K562 (cell line): ENCODE data around the gene CSNK1A1. TPM values are rescaled to one million over a fixed set of nuclear protein-coding genes. Genes with fewer than 3 reads are reported as not detected.

ENCODE experiments used
- BMI1 ChIP-seq: fragments of 150-350 bp; IDR thresholded peaks from 2 replicates; pipeline ENCODE4 v1.6.1; 2014; ENCODE audit warnings: low read length
- BRD9 ChIP-seq: fragments of 450-650 bp; IDR thresholded peaks from 2 replicates; pipeline ENCODE4 v1.6.1; 2018; ENCODE audit warnings: low read depth; ENCODE audit not compliant: partially characterized antibody
- MXI1 ChIP-seq: IDR thresholded peaks from 2 replicates; pipeline ENCODE4 v1.6.1; 2011; ENCODE audit warnings: low read depth, mild to moderate bottlenecking, improper control_type of control experiment, low read length
- SP1 ChIP-seq: sonication (generic); formaldehyde crosslinking; IDR thresholded peaks from 2 replicates; pipeline ENCODE4 v1.8.1; 2022; ENCODE audit warnings: mild to moderate bottlenecking, missing genetic modification reagents
- SRSF7 ChIP-seq: fragments of 200-400 bp; formaldehyde crosslinking; optimal IDR thresholded peaks from 2 replicates; pipeline ENCODE3; 2017; ENCODE audit warnings: mild to moderate bottlenecking, low read depth, low read length
- STAT5A ChIP-seq: IDR thresholded peaks from 2 replicates; pipeline ENCODE4 v1.6.1; 2012; ENCODE audit warnings: low read length, inconsistent platforms, borderline replicate concordance
- ZKSCAN8 ChIP-seq: fragments of 200-800 bp; sonication (Bioruptor generic); IDR thresholded peaks from 2 replicates; pipeline ENCODE4 v1.6.1; 2016; ENCODE audit warnings: missing genetic modification characterization, missing compliant biosample characterization
- ZNF146 ChIP-seq: IDR thresholded peaks from one replicate; pipeline ENCODE4 v1.6.1; 2018; ENCODE audit warnings: missing compliant biosample characterization; ENCODE audit not compliant: unreplicated experiment
- ZNF644 ChIP-seq: fragments of 200-800 bp; sonication (Bioruptor generic); IDR thresholded peaks from 2 replicates; pipeline ENCODE4 v1.6.1; 2016; ENCODE audit warnings: low read depth, missing genetic modification characterization, missing compliant biosample characterization
- polyA plus RNA-seq, 8 experiments: library from polyadenylated mRNA; depleted of rRNA in 4 of 8; stranded (reverse) in 5 of 8; unstranded in 3 of 8; fragments of >200 nt; fragmentation: Nextera tagmentation in 2 of 8; fragmentation: Illumina TruSeq in 1 of 8; extraction: Ambion mirVana in 2 of 8; extraction: Trizol in 1 of 8; gene quantifications; 2 replicates each; pipeline versions ENCODE4 v1.2.1 to v1.2.3, GENCODE V29; 2011 to 2014; ENCODE audit warnings: inconsistent platforms in 1 of 8, missing spikeins in 1 of 8
- total RNA-seq, 7 experiments: library from RNA; depleted of rRNA in 6 of 7; stranded (reverse); fragments of >200 nt in 6 of 7; fragmentation: Illumina TruSeq in 2 of 7; extraction: Trizol in 2 of 7; gene quantifications; 2 replicates each; pipeline versions ENCODE4 v1.2.1 to v1.2.3, GENCODE V29; 2011 to 2021; ENCODE audit warnings: low replicate concordance in 1 of 7
- TF ChIP-seq, protein P1 (sequence below), 3 experiments: IDR thresholded peaks in 2 of 3; conservative IDR thresholded peaks in 1 of 3; 2 replicates each; pipeline ENCODE4 v1.5.1; 2011 to 2012; ENCODE audit warnings: low read length in 3 of 3, mild to moderate bottlenecking in 3 of 3, control low read depth in 2 of 3, improper control_type of control experiment in 1 of 3, inconsistent platforms in 1 of 3, low read depth in 1 of 3, mixed read lengths in 1 of 3, moderate library complexity in 1 of 3; ENCODE audit not compliant: insufficient read depth in 2 of 3
- TF ChIP-seq, protein P2 (sequence below): sonication (generic); formaldehyde crosslinking; IDR thresholded peaks from 2 replicates; pipeline ENCODE4 v1.8.0; 2022; ENCODE audit warnings: missing genetic modification reagents, mild to moderate bottlenecking, borderline replicate concordance
- TF ChIP-seq, protein P3 (sequence below), 2 experiments: fragments of 450-650 bp in 1 of 2; sonication (generic) in 1 of 2; formaldehyde crosslinking in 1 of 2; IDR thresholded peaks in 1 of 2; conservative IDR thresholded peaks in 1 of 2; 2 replicates each; pipeline versions ENCODE4 v1.6.1 to v1.8.1; 2016 to 2023; ENCODE audit warnings: mild to moderate bottlenecking in 2 of 2, moderate library complexity in 2 of 2, inconsistent platforms in 1 of 2, missing genetic modification reagents in 1 of 2
- TF ChIP-seq, protein P4 (sequence below): fragments of 450-650 bp; IDR thresholded peaks from 2 replicates; pipeline ENCODE4 v1.7.1; 2018; ENCODE audit warnings: mild to moderate bottlenecking, low read depth; ENCODE audit not compliant: partially characterized antibody
- TF ChIP-seq, protein P5 (sequence below): fragments of 450-650 bp; IDR thresholded peaks from 2 replicates; pipeline ENCODE4 v1.6.1; 2017; ENCODE audit warnings: antibody characterized with exemption, mild to moderate bottlenecking

Gene CSNK1A1
- total and polyA plus RNA-seq, 9 of the 15 experiments (the other 6 are each of a cell fraction or from before 2014, with no cell fraction given), result 49.1 to 196 (median 154) TPM

DNA sequence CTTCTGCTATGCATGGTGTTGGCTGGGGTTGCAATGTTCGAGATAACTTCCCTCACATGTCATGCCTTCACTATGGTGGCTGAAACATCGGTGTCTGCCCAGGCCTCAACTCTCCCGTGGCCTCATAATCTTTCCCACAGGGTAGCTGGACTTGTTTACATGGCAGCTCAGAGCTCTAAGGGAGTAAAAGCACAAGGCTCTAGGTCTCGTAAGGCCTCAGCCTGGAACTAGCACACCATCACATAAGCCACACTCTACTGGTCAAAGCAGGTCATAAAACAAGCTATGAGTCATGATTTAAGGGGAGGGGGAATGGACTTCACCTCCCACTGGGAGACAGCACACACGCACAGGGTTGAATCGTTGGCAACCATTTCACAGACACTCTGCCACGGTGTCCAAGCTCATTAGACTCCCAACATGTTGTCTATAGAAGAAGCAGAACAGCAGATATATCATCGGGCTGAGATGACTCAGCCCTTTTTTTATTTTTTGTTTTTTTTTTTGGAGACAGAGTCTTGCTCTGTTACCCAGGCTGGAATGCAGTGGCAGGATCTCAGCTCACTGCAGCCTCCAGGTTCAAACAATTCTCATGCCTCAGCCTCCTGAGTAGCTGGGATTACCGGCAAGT is 105.4 kb downstream of the CSNK1A1 start (continued):
- TF ChIP-seq STAT5A (no peak), SP1 (CRISPR knock-in tag) (no peak; the same call in 1 of the 2 replicates), BRD9 (peak; percentile 69), ZNF146 (CRISPR knock-in tag) (no peak), MXI1 (no peak), SRSF7 (no peak), ZKSCAN8 (CRISPR knock-in tag) (peak; percentile 47; the same call in 1 of the 2 replicates), BMI1 (no peak), ZNF644 (peak; percentile 74; the same call in 1 of the 2 replicates)
- TF ChIP-seq, protein P1, sequence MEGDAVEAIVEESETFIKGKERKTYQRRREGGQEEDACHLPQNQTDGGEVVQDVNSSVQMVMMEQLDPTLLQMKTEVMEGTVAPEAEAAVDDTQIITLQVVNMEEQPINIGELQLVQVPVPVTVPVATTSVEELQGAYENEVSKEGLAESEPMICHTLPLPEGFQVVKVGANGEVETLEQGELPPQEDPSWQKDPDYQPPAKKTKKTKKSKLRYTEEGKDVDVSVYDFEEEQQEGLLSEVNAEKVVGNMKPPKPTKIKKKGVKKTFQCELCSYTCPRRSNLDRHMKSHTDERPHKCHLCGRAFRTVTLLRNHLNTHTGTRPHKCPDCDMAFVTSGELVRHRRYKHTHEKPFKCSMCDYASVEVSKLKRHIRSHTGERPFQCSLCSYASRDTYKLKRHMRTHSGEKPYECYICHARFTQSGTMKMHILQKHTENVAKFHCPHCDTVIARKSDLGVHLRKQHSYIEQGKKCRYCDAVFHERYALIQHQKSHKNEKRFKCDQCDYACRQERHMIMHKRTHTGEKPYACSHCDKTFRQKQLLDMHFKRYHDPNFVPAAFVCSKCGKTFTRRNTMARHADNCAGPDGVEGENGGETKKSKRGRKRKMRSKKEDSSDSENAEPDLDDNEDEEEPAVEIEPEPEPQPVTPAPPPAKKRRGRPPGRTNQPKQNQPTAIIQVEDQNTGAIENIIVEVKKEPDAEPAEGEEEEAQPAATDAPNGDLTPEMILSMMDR (IDR thresholded peaks at IDR 0.05 in 2 of 3, conservative IDR thresholded peaks at IDR 0.05 in 1 of 3; ENCODE audit: insufficient read depth in 2 of 3, low read depth in 1 of 3, low read length in 3 of 3), result no peak
- TF ChIP-seq, protein P2, sequence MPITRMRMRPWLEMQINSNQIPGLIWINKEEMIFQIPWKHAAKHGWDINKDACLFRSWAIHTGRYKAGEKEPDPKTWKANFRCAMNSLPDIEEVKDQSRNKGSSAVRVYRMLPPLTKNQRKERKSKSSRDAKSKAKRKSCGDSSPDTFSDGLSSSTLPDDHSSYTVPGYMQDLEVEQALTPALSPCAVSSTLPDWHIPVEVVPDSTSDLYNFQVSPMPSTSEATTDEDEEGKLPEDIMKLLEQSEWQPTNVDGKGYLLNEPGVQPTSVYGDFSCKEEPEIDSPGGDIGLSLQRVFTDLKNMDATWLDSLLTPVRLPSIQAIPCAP (CRISPR knock-in tag), result no peak
- TF ChIP-seq, protein P3, sequence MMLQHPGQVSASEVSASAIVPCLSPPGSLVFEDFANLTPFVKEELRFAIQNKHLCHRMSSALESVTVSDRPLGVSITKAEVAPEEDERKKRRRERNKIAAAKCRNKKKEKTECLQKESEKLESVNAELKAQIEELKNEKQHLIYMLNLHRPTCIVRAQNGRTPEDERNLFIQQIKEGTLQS (IDR thresholded peaks at IDR 0.05), result peak; percentile 95
- TF ChIP-seq, protein P3 (CRISPR knock-in tag; conservative IDR thresholded peaks at IDR 0.05), result peak; percentile 77
- TF ChIP-seq, protein P4, sequence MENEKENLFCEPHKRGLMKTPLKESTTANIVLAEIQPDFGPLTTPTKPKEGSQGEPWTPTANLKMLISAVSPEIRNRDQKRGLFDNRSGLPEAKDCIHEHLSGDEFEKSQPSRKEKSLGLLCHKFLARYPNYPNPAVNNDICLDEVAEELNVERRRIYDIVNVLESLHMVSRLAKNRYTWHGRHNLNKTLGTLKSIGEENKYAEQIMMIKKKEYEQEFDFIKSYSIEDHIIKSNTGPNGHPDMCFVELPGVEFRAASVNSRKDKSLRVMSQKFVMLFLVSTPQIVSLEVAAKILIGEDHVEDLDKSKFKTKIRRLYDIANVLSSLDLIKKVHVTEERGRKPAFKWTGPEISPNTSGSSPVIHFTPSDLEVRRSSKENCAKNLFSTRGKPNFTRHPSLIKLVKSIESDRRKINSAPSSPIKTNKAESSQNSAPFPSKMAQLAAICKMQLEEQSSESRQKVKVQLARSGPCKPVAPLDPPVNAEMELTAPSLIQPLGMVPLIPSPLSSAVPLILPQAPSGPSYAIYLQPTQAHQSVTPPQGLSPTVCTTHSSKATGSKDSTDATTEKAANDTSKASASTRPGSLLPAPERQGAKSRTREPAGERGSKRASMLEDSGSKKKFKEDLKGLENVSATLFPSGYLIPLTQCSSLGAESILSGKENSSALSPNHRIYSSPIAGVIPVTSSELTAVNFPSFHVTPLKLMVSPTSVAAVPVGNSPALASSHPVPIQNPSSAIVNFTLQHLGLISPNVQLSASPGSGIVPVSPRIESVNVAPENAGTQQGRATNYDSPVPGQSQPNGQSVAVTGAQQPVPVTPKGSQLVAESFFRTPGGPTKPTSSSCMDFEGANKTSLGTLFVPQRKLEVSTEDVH, result no peak
- TF ChIP-seq, protein P5, sequence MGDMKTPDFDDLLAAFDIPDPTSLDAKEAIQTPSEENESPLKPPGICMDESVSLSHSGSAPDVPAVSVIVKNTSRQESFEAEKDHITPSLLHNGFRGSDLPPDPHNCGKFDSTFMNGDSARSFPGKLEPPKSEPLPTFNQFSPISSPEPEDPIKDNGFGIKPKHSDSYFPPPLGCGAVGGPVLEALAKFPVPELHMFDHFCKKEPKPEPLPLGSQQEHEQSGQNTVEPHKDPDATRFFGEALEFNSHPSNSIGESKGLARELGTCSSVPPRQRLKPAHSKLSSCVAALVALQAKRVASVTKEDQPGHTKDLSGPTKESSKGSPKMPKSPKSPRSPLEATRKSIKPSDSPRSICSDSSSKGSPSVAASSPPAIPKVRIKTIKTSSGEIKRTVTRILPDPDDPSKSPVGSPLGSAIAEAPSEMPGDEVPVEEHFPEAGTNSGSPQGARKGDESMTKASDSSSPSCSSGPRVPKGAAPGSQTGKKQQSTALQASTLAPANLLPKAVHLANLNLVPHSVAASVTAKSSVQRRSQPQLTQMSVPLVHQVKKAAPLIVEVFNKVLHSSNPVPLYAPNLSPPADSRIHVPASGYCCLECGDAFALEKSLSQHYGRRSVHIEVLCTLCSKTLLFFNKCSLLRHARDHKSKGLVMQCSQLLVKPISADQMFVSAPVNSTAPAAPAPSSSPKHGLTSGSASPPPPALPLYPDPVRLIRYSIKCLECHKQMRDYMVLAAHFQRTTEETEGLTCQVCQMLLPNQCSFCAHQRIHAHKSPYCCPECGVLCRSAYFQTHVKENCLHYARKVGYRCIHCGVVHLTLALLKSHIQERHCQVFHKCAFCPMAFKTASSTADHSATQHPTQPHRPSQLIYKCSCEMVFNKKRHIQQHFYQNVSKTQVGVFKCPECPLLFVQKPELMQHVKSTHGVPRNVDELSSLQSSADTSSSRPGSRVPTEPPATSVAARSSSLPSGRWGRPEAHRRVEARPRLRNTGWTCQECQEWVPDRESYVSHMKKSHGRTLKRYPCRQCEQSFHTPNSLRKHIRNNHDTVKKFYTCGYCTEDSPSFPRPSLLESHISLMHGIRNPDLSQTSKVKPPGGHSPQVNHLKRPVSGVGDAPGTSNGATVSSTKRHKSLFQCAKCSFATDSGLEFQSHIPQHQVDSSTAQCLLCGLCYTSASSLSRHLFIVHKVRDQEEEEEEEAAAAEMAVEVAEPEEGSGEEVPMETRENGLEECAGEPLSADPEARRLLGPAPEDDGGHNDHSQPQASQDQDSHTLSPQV, result peak; percentile 98
